GM19043 (cell line): ENCODE measurements around the gene GIMAP1.

Experiments
- ATAC-seq: cut with Tn5 transposase; IDR thresholded peaks from one replicate; pipeline ENCODE4 v1.9.1; 2021; ENCODE audit warnings: low read depth; ENCODE audit not compliant: unreplicated experiment

The GIMAP1 gene

GRCh38 chr7:150744041-150744656 is 27.7 kb downstream of the GIMAP1 start:
- no peak for ATAC-seq

- no peak for ATAC-seq
These were observed 28.7 kb downstream of the GIMAP1 start for GRCh38 chr7:150745086-150745485.

GRCh38 chr7:150745876-150746275 is 29.5 kb downstream of the GIMAP1 start:
- no peak for ATAC-seq

- ATAC-seq: no peak
These were observed 30.5 kb downstream of the GIMAP1 start for GRCh38 chr7:150746921-150747320.

GRCh38 chr7:150748376-150748775 is 32.0 kb downstream of the GIMAP1 start:
- ATAC-seq: no peak

- ATAC-seq: no peak
These were observed 35.3 kb downstream of the GIMAP1 start for GRCh38 chr7:150751702-150752101.

- ATAC-seq: no peak
These were observed 36.8 kb downstream of the GIMAP1 start for GRCh38 chr7:150753239-150753638.

- no peak for ATAC-seq
These were observed 37.6 kb downstream of the GIMAP1 start for GRCh38 chr7:150753826-150754603.

- ATAC-seq: no peak
These were observed 38.5 kb downstream of the GIMAP1 start for GRCh38 chr7:150754951-150755350.

- no peak for ATAC-seq
These were observed 39.2 kb downstream of the GIMAP1 start for GRCh38 chr7:150755473-150756099.

- ATAC-seq: no peak
These were observed 39.8 kb downstream of the GIMAP1 start for GRCh38 chr7:150756166-150756565.

GRCh38 chr7:150756858-150757257 is 40.4 kb downstream of the GIMAP1 start:
- no peak for ATAC-seq

GRCh38 chr7:150759479-150759878 is 43.1 kb downstream of the GIMAP1 start:
- no peak for ATAC-seq

- ATAC-seq: no peak
These were observed 49.9 kb downstream of the GIMAP1 start for GRCh38 chr7:150766334-150766709.

- ATAC-seq: no peak
These were observed 53.4 kb downstream of the GIMAP1 start for GRCh38 chr7:150769768-150770167.
